Epithelial cell of alveolus of lung (primary cell): ENCODE results near the gene LRRC63. TPM values are rescaled to one million over a fixed set of nuclear protein-coding genes. Genes with fewer than 3 reads are reported as not detected.

Experiments
- total RNA-seq: library from RNA; depleted of rRNA; stranded (reverse); fragments of >200 nt; gene quantifications from 2 replicates; pipeline ENCODE4 v1.2.1, GENCODE V29; 2015

The LRRC63 gene
- total RNA-seq: not detected in 2 replicates

GRCh38 chr13:46211483-46212351 lies at the start of gene LRRC63:
TSS of gene LRRC63 (plus strand) at chr13:46211928. CDS start at chr13:46213035, 1,107 bp downstream.

GRCh38 chr13:46181840-46182490 lies 29.8 kb upstream of the LRRC63 start, which contains the start of gene LCP1:
TSS of gene LCP1 (minus strand) at chr13:46182177. CDS start at chr13:46159662, 22,515 bp downstream.

Other genes with a start within 250 kb of the LRRC63 start
- 12.2 and 17.0 TPM in 2 replicates for gene ZC3H13, start 159.2 kb upstream of the LRRC63 start, total RNA-seq
- gene CPB2, start 106.9 kb upstream of the LRRC63 start, total RNA-seq: not detected in 2 replicates
- 0.56 and 5.8 TPM in 2 replicates for gene LCP1, start 29.8 kb upstream of the LRRC63 start, total RNA-seq
- gene RUBCNL, start 175.3 kb downstream of the LRRC63 start, total RNA-seq: not detected in 2 replicates